ENCODE results near the gene HOXB7.

The HOXB7 gene

GRCh38 chr17:48636177-48637018 lies 25.6 kb upstream of the HOXB7 start:
- DNase-seq: peak; percentile 89

- DNase-seq: no peak
Observed at GRCh38 chr17:48634493-48635208, 23.8 kb upstream of the HOXB7 start.

GRCh38 chr17:48633266-48633677 lies 22.5 kb upstream of the HOXB7 start:
- DNase-seq: no peak

- DNase-seq: no peak
Observed at GRCh38 chr17:48632579-48633265, 21.9 kb upstream of the HOXB7 start.

GRCh38 chr17:48631693-48632578 lies 21.1 kb upstream of the HOXB7 start:
- no peak for DNase-seq

GRCh38 chr17:48630925-48631692 lies 20.3 kb upstream of the HOXB7 start:
- DNase-seq: no peak

- no peak for DNase-seq
Observed at GRCh38 chr17:48630009-48630924, 19.4 kb upstream of the HOXB7 start.

GRCh38 chr17:48629411-48629759 lies 18.6 kb upstream of the HOXB7 start:
- no peak for DNase-seq

- no peak for DNase-seq
Observed at GRCh38 chr17:48628649-48629410, 18.0 kb upstream of the HOXB7 start.

GRCh38 chr17:48627623-48628521 lies 17.1 kb upstream of the HOXB7 start:
- DNase-seq: no peak

- DNase-seq: no peak
Observed at GRCh38 chr17:48627118-48627597, 16.3 kb upstream of the HOXB7 start.

- peak; percentile 19 for DNase-seq
Observed at GRCh38 chr17:48626245-48627117, 15.7 kb upstream of the HOXB7 start, which contains the start of gene HOXB9. Gene HOXB9 (minus strand): TSS chr17:48626358. CDS start chr17:48626269, 89 bp downstream.

GRCh38 chr17:48625495-48626244 lies 14.9 kb upstream of the HOXB7 start:
- no peak for DNase-seq

GRCh38 chr17:48624544-48625494 lies 14.0 kb upstream of the HOXB7 start:
- DNase-seq: no peak

GRCh38 chr17:48624118-48624517 lies 13.3 kb upstream of the HOXB7 start:
- DNase-seq: no peak

- no peak for DNase-seq
Observed at GRCh38 chr17:48623583-48623982, 12.8 kb upstream of the HOXB7 start.
